Measurements from ENCODE around the gene MRPL34.

GRCh38 chr19:17259934-17260333 lies 45.7 kb upstream of the MRPL34 start:
- TF ChIP-seq CTCF (IDR thresholded peaks at IDR 0.05), result no peak
- no peak for TF ChIP-seq ZFX (IDR thresholded peaks at IDR 0.05; ENCODE audit: borderline replicate concordance)

Measured in 22Rv1 (cell line).